Kidney tubule cell (primary cell): ENCODE results near the gene PEDS1.
"Not testable (repeated sequence)": the region's sequence is repeated elsewhere in the genome, so short reads cannot be mapped to it uniquely, and the experiment has no call there.

Experiments
- DNase-seq: peaks from one replicate; pipeline ENCODE4 v3.0.0-alpha.2; 2018; ENCODE audit warnings: low spot score

The PEDS1 gene

GRCh38 chr20:50153500-50154377 lies at the start of gene PEDS1:
PEDS1 (minus strand) TSS chr20:50153723; CDS start chr20:50153637, 86 bp downstream.
- peak; percentile 93 for DNase-seq

- no peak for DNase-seq
These were observed 49.2 kb upstream of the PEDS1 start for GRCh38 chr20:50202677-50203076.

GRCh38 chr20:50201710-50202109 lies 48.2 kb upstream of the PEDS1 start:
- not testable (repeated sequence) for DNase-seq

- no peak for DNase-seq
These were observed 47.1 kb upstream of the PEDS1 start for GRCh38 chr20:50200482-50201104.

- DNase-seq: no peak
These were observed 46.2 kb upstream of the PEDS1 start for GRCh38 chr20:50199703-50200102.

GRCh38 chr20:50198716-50199115 lies 45.2 kb upstream of the PEDS1 start:
- DNase-seq: no peak

- DNase-seq: no peak
These were observed 44.7 kb upstream of the PEDS1 start for GRCh38 chr20:50198180-50198666.

- DNase-seq: no peak
These were observed 44.1 kb upstream of the PEDS1 start for GRCh38 chr20:50197463-50198179.

- no peak for DNase-seq
These were observed 43.4 kb upstream of the PEDS1 start for GRCh38 chr20:50196896-50197295.

GRCh38 chr20:50196248-50196647 lies 42.7 kb upstream of the PEDS1 start:
- no peak for DNase-seq

GRCh38 chr20:50195524-50196120 lies 42.1 kb upstream of the PEDS1 start:
- no peak for DNase-seq

- no peak for DNase-seq
These were observed 41.5 kb upstream of the PEDS1 start for GRCh38 chr20:50194831-50195523.

- no peak for DNase-seq
These were observed 40.9 kb upstream of the PEDS1 start for GRCh38 chr20:50194422-50194830.

GRCh38 chr20:50193836-50194421 lies 40.4 kb upstream of the PEDS1 start:
- DNase-seq: no peak

- no peak for DNase-seq
These were observed 39.8 kb upstream of the PEDS1 start for GRCh38 chr20:50193199-50193835.

- DNase-seq: peak; percentile 89
These were observed 39.1 kb upstream of the PEDS1 start for GRCh38 chr20:50192364-50193198.

- DNase-seq: peak; percentile 58
These were observed 38.2 kb upstream of the PEDS1 start for GRCh38 chr20:50191544-50192363.

GRCh38 chr20:50191065-50191543 lies 37.6 kb upstream of the PEDS1 start:
- DNase-seq: peak; percentile 74
